Measurements from ENCODE around the gene LRRK1. TPM values are rescaled to one million over a fixed set of nuclear protein-coding genes. Genes with fewer than 3 reads are reported as not detected.

LRRK1 gene
- total RNA-seq, 1 donor from 2014 or later, result not detected

- Histone ChIP-seq H3K36me3 (no peaks in the 10 kb centered on the region), H3K4me1 (peaks cover 11% of the 10 kb centered on the region), H3K27ac (no peak overlapping the region), H2AFZ (replicated peaks) (no peak overlapping the region), H3K27me3 (peaks cover 7% of the 10 kb centered on the region), H3K4me2 (no peak overlapping the region), H3F3A (ENCODE audit: low read depth) (peaks cover 2% of the 10 kb centered on the region), H3K9me3 (ENCODE audit: low read depth) (no peaks in the 10 kb centered on the region), H3K4me3 (no peak overlapping the region), H3K79me2 (ENCODE audit: low read depth) (no peaks in the 10 kb centered on the region), H4K20me1 (ENCODE audit: low read depth) (no peaks in the 10 kb centered on the region), H3K9ac (no peak overlapping the region)
- no peaks in the 10 kb centered on the region for H3K36me3 Mint-ChIP-seq
- peaks cover 10% of the 10 kb centered on the region for H3K27me3 Mint-ChIP-seq (ENCODE audit: insufficient read depth, low read depth)
- H3K4me3 Mint-ChIP-seq, result no peak overlapping the region
- peaks cover 32% of the 10 kb centered on the region for H3K4me1 Mint-ChIP-seq
- DNase-seq (ENCODE audit: low spot score), result no peak
- H3K9me3 Mint-ChIP-seq, result no peaks in the 10 kb centered on the region
- H3K27ac Mint-ChIP-seq, result no peak overlapping the region
- TF ChIP-seq EZH2phosphoT487 (IDR thresholded peaks at IDR 0.05), result no peak
- TF ChIP-seq EZH2 (IDR thresholded peaks at IDR 0.05), result no peak
- TF ChIP-seq CTCF (IDR thresholded peaks at IDR 0.05), result no peak
Measured at GRCh38 chr15:101012326-101013200, 93.4 kb downstream of the LRRK1 start.

- Histone ChIP-seq H3F3A (ENCODE audit: low read depth) (no peaks in the 10 kb centered on the region), H3K79me2 (ENCODE audit: low read depth) (no peaks in the 10 kb centered on the region), H3K9ac (no peak overlapping the region), H3K27me3 (peaks cover 1% of the 10 kb centered on the region), H3K9me3 (ENCODE audit: low read depth) (no peaks in the 10 kb centered on the region), H3K4me3 (no peak overlapping the region), H3K4me2 (no peak overlapping the region), H4K20me1 (ENCODE audit: low read depth) (no peaks in the 10 kb centered on the region), H3K4me1 (peaks cover 11% of the 10 kb centered on the region), H3K27ac (no peak overlapping the region), H3K36me3 (no peaks in the 10 kb centered on the region), H2AFZ (replicated peaks) (no peak overlapping the region)
- peaks cover 8% of the 10 kb centered on the region for H3K27me3 Mint-ChIP-seq (ENCODE audit: insufficient read depth, low read depth)
- no peak for DNase-seq (ENCODE audit: low spot score)
- H3K9me3 Mint-ChIP-seq, result no peaks in the 10 kb centered on the region
- peaks cover 27% of the 10 kb centered on the region for H3K4me1 Mint-ChIP-seq
- no peaks in the 10 kb centered on the region for H3K36me3 Mint-ChIP-seq
- TF ChIP-seq CTCF (IDR thresholded peaks at IDR 0.05) (no peak), EZH2phosphoT487 (IDR thresholded peaks at IDR 0.05) (no peak), EZH2 (IDR thresholded peaks at IDR 0.05) (no peak)
- H3K4me3 Mint-ChIP-seq, result no peak overlapping the region
- H3K27ac Mint-ChIP-seq, result peak overlapping the region; percentile 4
Measured at GRCh38 chr15:101013201-101013550, 94.0 kb downstream of the LRRK1 start.

- H3K27ac Mint-ChIP-seq, result peak overlapping the region; percentile 92
Measured at GRCh38 chr15:101013769-101014675, 94.9 kb downstream of the LRRK1 start.

More at GRCh38 chr15:101013769-101014675, 94.9 kb downstream of the LRRK1 start:
- Histone ChIP-seq H4K20me1 (ENCODE audit: low read depth) (no peaks in the 10 kb centered on the region), H3K4me2 (no peak overlapping the region), H3K36me3 (no peaks in the 10 kb centered on the region), H3F3A (ENCODE audit: low read depth) (peaks cover 1% of the 10 kb centered on the region), H3K79me2 (ENCODE audit: low read depth) (no peaks in the 10 kb centered on the region), H3K27ac (no peak overlapping the region), H3K4me3 (no peak overlapping the region), H3K27me3 (no peaks in the 10 kb centered on the region), H3K4me1 (peaks cover 12% of the 10 kb centered on the region), H3K9ac (no peak overlapping the region), H2AFZ (replicated peaks) (no peak overlapping the region), H3K9me3 (ENCODE audit: low read depth) (no peaks in the 10 kb centered on the region)
- Mint-ChIP-seq H3K36me3 (no peaks in the 10 kb centered on the region), H3K4me3 (no peak overlapping the region), H3K4me1 (peaks cover 27% of the 10 kb centered on the region), H3K27me3 (ENCODE audit: insufficient read depth, low read depth) (peaks cover 6% of the 10 kb centered on the region), H3K9me3 (no peaks in the 10 kb centered on the region)
- no peak for DNase-seq (ENCODE audit: low spot score)
- TF ChIP-seq EZH2phosphoT487 (IDR thresholded peaks at IDR 0.05), result no peak
- TF ChIP-seq EZH2 (IDR thresholded peaks at IDR 0.05), result no peak
- TF ChIP-seq CTCF (IDR thresholded peaks at IDR 0.05), result no peak

All from neural progenitor cell (in vitro differentiated cells).